ENCODE results near the gene GAL3ST2.
"Not testable (repeated sequence)": the region's sequence is repeated elsewhere in the genome, so short reads cannot be mapped to it uniquely, and the experiment has no call there.

Gene GAL3ST2

GRCh38 chr2:241776336-241777169 lies at the start of gene GAL3ST2:
Gene GAL3ST2, plus strand, starts transcription at chr2:241776822. Its CDS starts 134 bp downstream, at chr2:241776956.
- in situ Hi-C loops (cut with MboI; ENCODE audit: low sequenced_read_pairs), result no loop called here

- in situ Hi-C loops (cut with MboI; ENCODE audit: low sequenced_read_pairs), result no loop called here
Observed at GRCh38 chr2:241728000-241728399, 48.6 kb upstream of the GAL3ST2 start.

GRCh38 chr2:241728627-241729026 lies 48.0 kb upstream of the GAL3ST2 start:
- in situ Hi-C loops (cut with MboI; ENCODE audit: low sequenced_read_pairs), result no loop called here

- in situ Hi-C loops (cut with MboI; ENCODE audit: low sequenced_read_pairs), result no loop called here
Observed at GRCh38 chr2:241729868-241730267, 46.8 kb upstream of the GAL3ST2 start.

GRCh38 chr2:241730671-241731293 lies 45.8 kb upstream of the GAL3ST2 start:
- in situ Hi-C loops (cut with MboI; ENCODE audit: low sequenced_read_pairs), result no loop called here

- in situ Hi-C loops (cut with MboI; ENCODE audit: low sequenced_read_pairs), result not testable (repeated sequence)
Observed at GRCh38 chr2:241732513-241733186, 44.0 kb upstream of the GAL3ST2 start.

- in situ Hi-C loops (cut with MboI; ENCODE audit: low sequenced_read_pairs), result no loop called here
Observed at GRCh38 chr2:241733391-241734207, 43.0 kb upstream of the GAL3ST2 start.

- in situ Hi-C loops (cut with MboI; ENCODE audit: low sequenced_read_pairs), result no loop called here
Observed at GRCh38 chr2:241734208-241734466, 42.5 kb upstream of the GAL3ST2 start.

GRCh38 chr2:241734467-241735208 lies 42.0 kb upstream of the GAL3ST2 start, which contains the start of gene D2HGDH:
Gene D2HGDH, plus strand, starts transcription at chr2:241734630. Its CDS starts 595 bp downstream, at chr2:241735225.
- in situ Hi-C loops (cut with MboI; ENCODE audit: low sequenced_read_pairs), result no loop called here

GRCh38 chr2:241736111-241736510 lies 40.5 kb upstream of the GAL3ST2 start:
- in situ Hi-C loops (cut with MboI; ENCODE audit: low sequenced_read_pairs), result no loop called here

- in situ Hi-C loops (cut with MboI; ENCODE audit: low sequenced_read_pairs), result no loop called here
Observed at GRCh38 chr2:241738040-241738686, 38.5 kb upstream of the GAL3ST2 start.

- in situ Hi-C loops (cut with MboI; ENCODE audit: low sequenced_read_pairs), result no loop called here
Observed at GRCh38 chr2:241739177-241739576, 37.4 kb upstream of the GAL3ST2 start.

GRCh38 chr2:241739651-241740050 lies 37.0 kb upstream of the GAL3ST2 start:
- in situ Hi-C loops (cut with MboI; ENCODE audit: low sequenced_read_pairs), result no loop called here

GRCh38 chr2:241741016-241741415 lies 35.6 kb upstream of the GAL3ST2 start:
- in situ Hi-C loops (cut with MboI; ENCODE audit: low sequenced_read_pairs), result no loop called here

GRCh38 chr2:241742320-241742939 lies 34.2 kb upstream of the GAL3ST2 start:
- in situ Hi-C loops (cut with MboI; ENCODE audit: low sequenced_read_pairs), result no loop called here

- in situ Hi-C loops (cut with MboI; ENCODE audit: low sequenced_read_pairs), result not testable (repeated sequence)
Observed at GRCh38 chr2:241743008-241743407, 33.6 kb upstream of the GAL3ST2 start.

GRCh38 chr2:241743620-241744019 lies 33.0 kb upstream of the GAL3ST2 start:
- in situ Hi-C loops (cut with MboI; ENCODE audit: low sequenced_read_pairs), result no loop called here

GRCh38 chr2:241744028-241744754 lies 32.4 kb upstream of the GAL3ST2 start:
- in situ Hi-C loops (cut with MboI; ENCODE audit: low sequenced_read_pairs), result no loop called here

GRCh38 chr2:241745276-241745675 lies 31.3 kb upstream of the GAL3ST2 start:
- in situ Hi-C loops (cut with MboI; ENCODE audit: low sequenced_read_pairs), result no loop called here
